HCT116 (cell line): ENCODE data around the gene INSYN2A. TPM values are rescaled to one million over a fixed set of nuclear protein-coding genes. Genes with fewer than 3 reads are reported as not detected.

Source experiments
- ATAC-seq: fragments of 200-7000 bp; cut with Tn5 transposase; 2 replicates; pipeline ENCODE4 v1.9.1; 2020; ENCODE audit warnings: mild to moderate bottlenecking, moderate library complexity
- BruUV-seq: library from RNA; stranded (reverse); fragments of 400-500 nt; replicated peaks from 2 replicates; lab custom pipeline; 2021; lab: Mats Ljungman, UMichigan
- CTCF ChIA-PET: fragments of 300-600 bp; sonication (Branson Sonifier 250); formaldehyde crosslinking; loops from one replicate; lab custom pipeline; 2021; ENCODE audit warnings: antibody characterized with exemption; lab: Charles Lee
- POLR2A ChIA-PET: fragments of 300-600, 350-600 bp; sonication (Branson Sonifier 250); formaldehyde crosslinking; loops from one replicate; lab custom pipeline; 2021; ENCODE audit warnings: antibody characterized with exemption; lab: Charles Lee
- RAD21 ChIA-PET, 2 experiments: fragments of 300-600 bp; sonication (Branson Sonifier 250); formaldehyde crosslinking; loops; one replicate each; lab custom pipeline; 2023; ENCODE audit warnings: low total read pairs in 2 of 2; ENCODE audit not compliant: uncharacterized antibody in 2 of 2, unreplicated experiment in 2 of 2, low non-redundant PET in 1 of 2; lab: Charles Lee
- DNase-seq: peaks from one replicate; pipeline ENCODE4 v3.0.0-alpha.2; 2010; ENCODE audit warnings: low read depth, low spot score
- H2AFZ ChIP-seq: fragments of 200-600 bp; shearing (Covaris generic), sonication (generic); 2 replicates; pipeline ENCODE4 v1.6.1; 2017; ENCODE audit warnings: low read depth, mixed run types, mixed read lengths, antibody characterized with exemption, low read length; ENCODE audit not compliant: poor library complexity, severe bottlenecking
- H3K27ac ChIP-seq: 2 replicates; pipeline ENCODE4 v1.5.1; 2012; ENCODE audit warnings: low read depth, low read length
- H3K27me3 ChIP-seq: fragments of 200-600 bp; sonication (generic); 2 replicates; pipeline ENCODE4 v1.6.1; 2016; ENCODE audit warnings: mixed run types, low read length, mixed read lengths; ENCODE audit not compliant: insufficient read depth
- H3K36me3 ChIP-seq, 2 experiments: fragments of 200-500 bp in 1 of 2; fragments of 200-600 bp in 1 of 2; sonication (Bioruptor generic) in 1 of 2; sonication (generic) in 1 of 2; 2 replicates each; pipeline versions ENCODE4 v1.5.1 to v1.6.1; 2014 to 2016; ENCODE audit warnings: low read length in 2 of 2, inconsistent platforms in 1 of 2, mixed read lengths in 1 of 2, mixed run types in 1 of 2; ENCODE audit not compliant: insufficient read depth in 2 of 2, control insufficient read depth in 1 of 2
- H3K4me1 ChIP-seq, 2 experiments: fragments of 200-600 bp in 1 of 2; sonication (generic) in 1 of 2; 2 replicates each; pipeline versions ENCODE4 v1.5.1 to v1.6.1; 2012 to 2017; ENCODE audit warnings: low read length in 2 of 2, inconsistent platforms in 1 of 2, mild to moderate bottlenecking in 1 of 2, mixed read lengths in 1 of 2, mixed run types in 1 of 2, moderate library complexity in 1 of 2; ENCODE audit not compliant: insufficient read depth in 2 of 2, control insufficient read depth in 1 of 2
- H3K4me2 ChIP-seq: fragments of 200-600 bp; sonication (generic); 2 replicates; pipeline ENCODE4 v1.6.1; 2017; ENCODE audit warnings: mixed run types, low read length, mixed read lengths
- H3K4me3 ChIP-seq, 2 experiments: fragments of 200-600 bp in 1 of 2; sonication (generic) in 1 of 2; replicated peaks in 1 of 2; 2 replicates each; pipeline ENCODE4 v1.5.1; 2011 to 2016; ENCODE audit warnings: low read length in 2 of 2, control low read depth in 1 of 2, low read depth in 1 of 2, mild to moderate bottlenecking in 1 of 2, mixed read lengths in 1 of 2, mixed run types in 1 of 2
- H3K79me2 ChIP-seq: fragments of 200-600 bp; sonication (generic); 2 replicates; pipeline ENCODE4 v1.6.1; 2017; ENCODE audit warnings: mild to moderate bottlenecking, mixed run types, low read length, moderate library complexity, mixed read lengths; ENCODE audit not compliant: insufficient read depth
- H3K9ac ChIP-seq: fragments of 200-600 bp; sonication (generic); 2 replicates; pipeline ENCODE4 v1.6.1; 2016; ENCODE audit warnings: low read length, mixed read lengths
- H3K9me2 ChIP-seq: fragments of 200-600 bp; sonication (generic), shearing (Covaris generic); 2 replicates; pipeline ENCODE4 v1.6.1; 2017; ENCODE audit warnings: mixed run types, mild to moderate bottlenecking, moderate library complexity; ENCODE audit not compliant: insufficient read depth
- H3K9me3 ChIP-seq, 2 experiments: fragments of 200-500 bp in 1 of 2; fragments of 200-600 bp in 1 of 2; sonication (Bioruptor generic) in 1 of 2; sonication (generic) in 1 of 2; 2 replicates each; pipeline ENCODE4 v1.6.1; 2014 to 2017; ENCODE audit warnings: low read length in 2 of 2, mixed read lengths in 2 of 2, inconsistent platforms in 1 of 2, low read depth in 1 of 2, mild to moderate bottlenecking in 1 of 2, mixed run types in 1 of 2, moderate library complexity in 1 of 2; ENCODE audit not compliant: control insufficient read depth in 1 of 2, insufficient read depth in 1 of 2
- H4K20me1 ChIP-seq: fragments of 200-600 bp; sonication (generic), shearing (Covaris generic); 2 replicates; pipeline ENCODE4 v1.6.1; 2017; ENCODE audit warnings: mixed run types, mild to moderate bottlenecking, moderate library complexity; ENCODE audit not compliant: insufficient read depth
- CBX3 ChIP-seq: IDR thresholded peaks from 2 replicates; pipeline ENCODE4 v1.6.1; 2012; ENCODE audit warnings: low read depth
- ELF1 ChIP-seq: IDR thresholded peaks from 2 replicates; pipeline ENCODE4 v1.6.1; 2012; ENCODE audit warnings: low read depth, borderline replicate concordance
- FOSL1 ChIP-seq: IDR thresholded peaks from 2 replicates; pipeline ENCODE4 v1.6.1; 2012; ENCODE audit warnings: low read depth
- JUND ChIP-seq: IDR thresholded peaks from 2 replicates; pipeline ENCODE4 v1.6.1; 2012
- MAX ChIP-seq: IDR thresholded peaks from 2 replicates; pipeline ENCODE4 v1.6.1; 2012
- YY1 ChIP-seq: IDR thresholded peaks from 2 replicates; pipeline ENCODE4 v1.6.1; 2011; ENCODE audit warnings: low read length, low read depth, moderate library complexity, mild to moderate bottlenecking; ENCODE audit not compliant: insufficient replicate concordance; ENCODE audit errors: extremely low read depth
- intact Hi-C: fragments of 100-400 bp; cut with micrococcal nuclease; formaldehyde crosslinking; loops from 2 replicates; pipeline ENCODE4 v1.10.0; 2022
- total RNA-seq: library from RNA; stranded (reverse); gene quantifications from one replicate; pipeline ENCODE4 v1.2.1, GENCODE V29; 2021; ENCODE audit not compliant: unreplicated experiment

INSYN2A gene
- total RNA-seq, 1 experiment from 2014 or later, result not detected

DNA sequence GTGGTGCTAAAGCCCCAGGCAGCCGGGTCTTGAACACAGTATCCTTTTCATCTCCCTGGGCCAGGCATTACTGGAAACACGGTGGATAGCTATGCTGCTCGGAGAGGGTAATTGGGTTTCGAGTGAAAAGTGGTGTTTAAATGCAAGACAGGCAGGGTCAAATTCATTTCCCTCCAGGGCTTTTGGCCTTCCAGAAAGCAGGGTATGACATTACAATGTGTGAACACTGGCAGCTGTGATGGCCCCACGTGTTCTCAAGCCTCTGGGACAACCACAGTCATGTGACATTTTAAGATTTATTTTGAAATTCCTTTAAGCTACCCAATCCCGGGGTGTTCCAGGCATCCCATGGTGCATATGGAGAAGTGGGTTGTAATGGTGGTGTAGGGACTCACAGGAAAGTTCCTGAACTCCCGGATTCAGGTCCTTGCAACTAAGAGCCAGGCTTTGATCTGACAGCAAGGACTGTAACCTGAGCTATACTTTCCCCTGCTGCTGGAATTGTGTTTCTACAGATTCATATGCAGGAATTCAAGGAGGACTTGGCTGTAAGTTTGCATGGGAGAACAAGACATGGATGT lies 46.8 kb downstream of the INSYN2A start:
- Histone ChIP-seq H3K4me1 (peaks cover 32 to 66% of the 10 kb centered on the region in 2 experiments), H3K27me3 (no peaks in the 10 kb centered on the region), H2AFZ (no peak overlapping the region), H3K36me3 (no peaks in the 10 kb centered on the region), H3K4me2 (peak overlapping the region; percentile 70), H3K79me2 (no peaks in the 10 kb centered on the region), H3K9me2 (no peaks in the 10 kb centered on the region), H4K20me1 (0 out of 2 replicates have a peak, but pooled peaks cover 4% of the 10 kb centered on the region), H3K9me3 (no peaks in the 10 kb centered on the region), H3K9ac (peak overlapping the region; percentile 26; the same call in 1 of the 2 replicates), H3K27ac (peak overlapping the region; percentile 51; the same call in 1 of the 2 replicates), H3K4me3 (peak overlapping the region in 1 of 2 experiments; percentile 29; a peak in 1 of 4 replicates)
- peak; percentile 2 for ATAC-seq
- intact Hi-C loops, result loop anchor here (10.0 kb wide), 1 partner anchor 245 kb away; the partner anchor contains the start of gene DOCK1
- BruUV-seq, result no TSS peak
- no peak for DNase-seq
- TF ChIP-seq MAX, result peak; percentile 35
- TF ChIP-seq YY1, result no peak
- RAD21 ChIA-PET, result no interaction called here
- CTCF ChIA-PET, result no interaction called here
- POLR2A ChIA-PET, result no interaction called here

DNA sequence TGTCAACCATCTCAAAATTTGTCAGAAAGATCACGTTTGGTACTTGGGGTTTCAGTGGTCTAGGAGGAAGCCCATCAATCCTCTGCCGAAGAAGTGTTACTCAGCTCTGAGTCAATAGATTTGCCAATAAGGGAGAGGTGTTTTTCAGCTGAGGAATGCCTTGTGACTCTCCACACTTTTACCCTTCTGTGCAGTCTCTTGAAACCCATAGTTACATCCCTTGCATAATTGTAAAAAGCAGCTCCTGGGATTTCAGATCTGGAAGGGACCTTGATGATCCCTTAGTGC lies 47.5 kb downstream of the INSYN2A start:
- intact Hi-C loops, result loop anchor here (10.0 kb wide), 1 partner anchor 244 kb away; the partner anchor contains the start of gene DOCK1
- Histone ChIP-seq H3K9me2 (no peaks in the 10 kb centered on the region), H3K4me3 (peak overlapping the region in 1 of 2 experiments; percentile 29; a peak in 2 of 4 replicates), H3K9me3 (no peaks in the 10 kb centered on the region), H3K27ac (peak overlapping the region; percentile 51; the same call in 1 of the 2 replicates), H3K4me2 (peak overlapping the region; percentile 70), H3K36me3 (no peaks in the 10 kb centered on the region), H3K27me3 (no peaks in the 10 kb centered on the region), H4K20me1 (0 out of 2 replicates have a peak, but pooled peaks cover 4% of the 10 kb centered on the region), H3K4me1 (peaks cover 32 to 66% of the 10 kb centered on the region in 2 experiments), H2AFZ (no peak overlapping the region), H3K9ac (peak overlapping the region; percentile 26), H3K79me2 (no peaks in the 10 kb centered on the region)
- DNase-seq, result peak; percentile 66
- POLR2A ChIA-PET, result no interaction called here
- peak; percentile 70 for ATAC-seq
- CTCF ChIA-PET, result no interaction called here
- RAD21 ChIA-PET, result interaction anchor here in 1 of 2 experiments (0.6 kb wide), 1 partner anchor 224 kb away, joined by 3 read pairs; no protein-coding TSS in a partner anchor
- BruUV-seq, result no TSS peak
- TF ChIP-seq CBX3 (0 out of 2 replicates have a peak, but pooled peaks have one; percentile 13), ELF1 (no peak), FOSL1 (peak; percentile 17; the same call in 1 of the 2 replicates), JUND (no peak)
